Measurements from ENCODE around the gene RIN3. TPM values are rescaled to one million over a fixed set of nuclear protein-coding genes. Genes with fewer than 3 reads are reported as not detected.

Gene RIN3
- total RNA-seq, 2 donors from 2014 or later: 6.6 to 11.8 TPM

- Histone ChIP-seq H3K36me3 (no peaks in the 10 kb centered on the region), H3K27me3 (no peaks in the 10 kb centered on the region), H3K4me3 (no peak overlapping the region), H3K4me1 (peaks cover 0 to 43% of the 10 kb centered on the region in 2 donors), H3K27ac (no peak overlapping the region), H3K9me3 (no peaks in the 10 kb centered on the region)
- no peak for DNase-seq (ENCODE audit: low spot score)
- TF ChIP-seq CTCF (IDR thresholded peaks at IDR 0.05): no peak
These were observed 86.2 kb downstream of the RIN3 start for GRCh38 chr14:92599811-92600210.

GRCh38 chr14:92600318-92601053 lies 86.9 kb downstream of the RIN3 start:
- Histone ChIP-seq H3K9me3 (no peaks in the 10 kb centered on the region), H3K4me3 (no peak overlapping the region), H3K4me1 (peaks cover 0 to 43% of the 10 kb centered on the region in 2 donors), H3K36me3 (no peaks in the 10 kb centered on the region), H3K27me3 (no peaks in the 10 kb centered on the region), H3K27ac (no peak overlapping the region)
- no peak for DNase-seq (ENCODE audit: low spot score)
- no peak for TF ChIP-seq CTCF (IDR thresholded peaks at IDR 0.05)

- Histone ChIP-seq H3K9me3 (no peaks in the 10 kb centered on the region), H3K27ac (peak overlapping the region; percentile 42 to 68), H3K27me3 (no peaks in the 10 kb centered on the region), H3K4me1 (peaks cover 0 to 43% of the 10 kb centered on the region in 2 donors), H3K36me3 (no peaks in the 10 kb centered on the region), H3K4me3 (no peak overlapping the region)
- no peak for TF ChIP-seq CTCF (IDR thresholded peaks at IDR 0.05)
- no peak for DNase-seq (ENCODE audit: low spot score)
These were observed 87.6 kb downstream of the RIN3 start for GRCh38 chr14:92601131-92601710.

GRCh38 chr14:92601757-92602417 lies 88.3 kb downstream of the RIN3 start:
- Histone ChIP-seq H3K36me3 (no peaks in the 10 kb centered on the region), H3K4me3 (no peak overlapping the region), H3K9me3 (no peaks in the 10 kb centered on the region), H3K4me1 (peaks cover 0 to 43% of the 10 kb centered on the region in 2 donors), H3K27me3 (no peaks in the 10 kb centered on the region), H3K27ac (peak overlapping the region; percentile 42 to 68)
- TF ChIP-seq CTCF (IDR thresholded peaks at IDR 0.05): no peak
- DNase-seq (ENCODE audit: low spot score): no peak

- no peaks in the 10 kb centered on the region for H3K9me3 ChIP-seq
- H3K4me3 ChIP-seq: no peak overlapping the region
- no peak for DNase-seq (ENCODE audit: low spot score)
- peaks cover 0 to 43% of the 10 kb centered on the region in 2 donors for H3K4me1 ChIP-seq
- H3K27ac ChIP-seq: peak overlapping the region; percentile 21 to 29
- peak in 1 of 2 donors; percentile 66 for TF ChIP-seq CTCF (IDR thresholded peaks at IDR 0.05)
- no peaks in the 10 kb centered on the region for H3K36me3 ChIP-seq
- H3K27me3 ChIP-seq: no peaks in the 10 kb centered on the region
These were observed 90.0 kb downstream of the RIN3 start for GRCh38 chr14:92603309-92604242.
